Epithelial cell of esophagus (primary cell): ENCODE data around the gene NTNG1.
A peak's percentile ranks its signal among the peaks of the same experiment; 100 is the strongest.

Experiments
- DNase-seq: peaks from one replicate; pipeline ENCODE4 v3.0.0; 2010; ENCODE audit warnings: low read depth
- H3K4me3 ChIP-seq: 2 replicates; pipeline ENCODE4 v1.5.1; 2011; ENCODE audit warnings: mild to moderate bottlenecking, low read length, control low read depth
- CTCF ChIP-seq: IDR thresholded peaks from 2 replicates; pipeline ENCODE4 v1.5.1; 2011; ENCODE audit warnings: low read depth, mild to moderate bottlenecking, low read length, control low read depth, inconsistent platforms; ENCODE audit not compliant: insufficient read depth; ENCODE audit errors: missing control alignments

Gene NTNG1

GRCh38 chr1:107188160-107188559 is 47.3 kb downstream of the NTNG1 start:
- no peak for TF ChIP-seq CTCF
- DNase-seq: no peak
- no peak overlapping the region for H3K4me3 ChIP-seq

GRCh38 chr1:107194380-107194779 is 53.5 kb downstream of the NTNG1 start:
- no peak overlapping the region for H3K4me3 ChIP-seq
- no peak for TF ChIP-seq CTCF
- no peak for DNase-seq

GRCh38 chr1:107195476-107195875 is 54.6 kb downstream of the NTNG1 start:
- H3K4me3 ChIP-seq: no peak overlapping the region
- TF ChIP-seq CTCF: no peak
- DNase-seq: no peak

- DNase-seq: peak; percentile 59
- TF ChIP-seq CTCF: peak; percentile 50
- no peak overlapping the region for H3K4me3 ChIP-seq
Observed at GRCh38 chr1:107196973-107197562, 56.2 kb downstream of the NTNG1 start.

GRCh38 chr1:107198561-107198960 is 57.7 kb downstream of the NTNG1 start:
- DNase-seq: no peak
- TF ChIP-seq CTCF: no peak
- H3K4me3 ChIP-seq: no peak overlapping the region

- DNase-seq: no peak
- H3K4me3 ChIP-seq: no peak overlapping the region
- TF ChIP-seq CTCF: no peak
Observed at GRCh38 chr1:107200631-107201030, 59.8 kb downstream of the NTNG1 start.

- no peak for TF ChIP-seq CTCF
- no peak overlapping the region for H3K4me3 ChIP-seq
- DNase-seq: no peak
Observed at GRCh38 chr1:107202007-107202406, 61.2 kb downstream of the NTNG1 start.
